HepG2 (cell line): Measurements from ENCODE around the gene MADD. TPM values are rescaled to one million over a fixed set of nuclear protein-coding genes. Genes with fewer than 3 reads are reported as not detected.

Experiments used
- ASH2L ChIP-seq: fragments of 300-600, 200-600 bp; sonication (generic); IDR thresholded peaks from 2 replicates; pipeline ENCODE4 v1.7.0; 2017; ENCODE audit warnings: low read depth, mild to moderate bottlenecking, moderate library complexity, mixed read lengths, low read length; ENCODE audit not compliant: insufficient read length
- GTF2F1 ChIP-seq: fragments of 150-350 bp; IDR thresholded peaks from 2 replicates; pipeline ENCODE4 v1.6.1; 2014; ENCODE audit warnings: low read length
- MTF2 ChIP-seq: sonication (generic); formaldehyde crosslinking; IDR thresholded peaks from 2 replicates; pipeline ENCODE4 v1.5.0; 2020; ENCODE audit warnings: missing genetic modification reagents, borderline replicate concordance
- RAD21 ChIP-seq: fragments of 450-650 bp; formaldehyde crosslinking; IDR thresholded peaks from 2 replicates; pipeline ENCODE4 v1.5.0; 2020; ENCODE audit warnings: mild to moderate bottlenecking
- RORA ChIP-seq: sonication (generic); formaldehyde crosslinking; IDR thresholded peaks from 2 replicates; pipeline ENCODE4 v1.5.0; 2020; ENCODE audit warnings: mild to moderate bottlenecking, missing genetic modification reagents, moderate library complexity
- TBP ChIP-seq: sonication (generic); formaldehyde crosslinking; IDR thresholded peaks from 2 replicates; pipeline ENCODE4 v1.5.0; 2020; ENCODE audit warnings: missing genetic modification reagents
- UBTF ChIP-seq: sonication (generic); formaldehyde crosslinking; IDR thresholded peaks from 2 replicates; pipeline ENCODE4 v1.4.0; 2020; ENCODE audit warnings: mild to moderate bottlenecking, missing genetic modification reagents
- ZBTB7B ChIP-seq: sonication (generic); formaldehyde crosslinking; IDR thresholded peaks from 2 replicates; pipeline ENCODE4 v1.4.0; 2020; ENCODE audit warnings: missing genetic modification reagents
- ZNF281 ChIP-seq: sonication (generic); formaldehyde crosslinking; IDR thresholded peaks from 2 replicates; pipeline ENCODE4 v1.4.0; 2020; ENCODE audit warnings: missing genetic modification reagents, borderline replicate concordance
- ZNF501 ChIP-seq: sonication (generic); formaldehyde crosslinking; IDR thresholded peaks from 2 replicates; pipeline ENCODE4 v1.5.1; 2020; ENCODE audit warnings: mild to moderate bottlenecking, moderate library complexity, missing genetic modification reagents
- ZNF552 ChIP-seq: sonication (generic); formaldehyde crosslinking; IDR thresholded peaks from 2 replicates; pipeline ENCODE4 v1.9.0; 2022; ENCODE audit warnings: missing genetic modification reagents, mild to moderate bottlenecking, borderline replicate concordance
- ZNF607 ChIP-seq: sonication (generic); formaldehyde crosslinking; IDR thresholded peaks from 2 replicates; pipeline ENCODE4 v1.5.1; 2020; ENCODE audit warnings: missing genetic modification reagents, mild to moderate bottlenecking, borderline replicate concordance
- polyA plus RNA-seq, 8 experiments: library from polyadenylated mRNA; depleted of rRNA in 3 of 8; stranded (reverse) in 7 of 8; unstranded in 1 of 8; fragments of >200 nt; fragmentation: Illumina TruSeq in 4 of 8; extraction: Trizol in 4 of 8; gene quantifications; 2 replicates each; pipeline versions ENCODE4 v1.2.1 to v1.2.3, GENCODE V29; 2011 to 2016; ENCODE audit warnings: low read depth in 4 of 8, missing spikeins in 1 of 8, mixed read lengths in 1 of 8; ENCODE audit not compliant: insufficient read depth in 1 of 8
- total RNA-seq, 5 experiments: library from RNA; depleted of rRNA; stranded (reverse); fragments of >200 nt; fragmentation: Illumina TruSeq; extraction: Trizol; gene quantifications; 2 replicates each; pipeline ENCODE4 v1.2.3, GENCODE V29; 2016; ENCODE audit warnings: low read depth in 1 of 5
- TF ChIP-seq, protein P1 (sequence below): sonication (generic); formaldehyde crosslinking; IDR thresholded peaks from 2 replicates; pipeline ENCODE4 v1.8.0; 2022; ENCODE audit warnings: mild to moderate bottlenecking, missing genetic modification reagents, borderline replicate concordance

Gene MADD
- total and polyA plus RNA-seq, 2 of the 13 experiments (the other 11 are each of a cell fraction or from before 2014, with no cell fraction given) = 18.0 to 29.2 TPM

- TF ChIP-seq ZNF281 (no peak), ZNF552 (CRISPR knock-in tag) (no peak), ZBTB7B (CRISPR knock-in tag) (no peak), RORA (no peak), TBP (CRISPR knock-in tag) (no peak), RAD21 (no peak), MTF2 (CRISPR knock-in tag) (no peak), ZNF607 (CRISPR knock-in tag) (no peak), UBTF (CRISPR knock-in tag) (no peak), ZNF501 (CRISPR knock-in tag) (no peak), GTF2F1 (no peak), ASH2L (no peak)
- TF ChIP-seq, protein P1, sequence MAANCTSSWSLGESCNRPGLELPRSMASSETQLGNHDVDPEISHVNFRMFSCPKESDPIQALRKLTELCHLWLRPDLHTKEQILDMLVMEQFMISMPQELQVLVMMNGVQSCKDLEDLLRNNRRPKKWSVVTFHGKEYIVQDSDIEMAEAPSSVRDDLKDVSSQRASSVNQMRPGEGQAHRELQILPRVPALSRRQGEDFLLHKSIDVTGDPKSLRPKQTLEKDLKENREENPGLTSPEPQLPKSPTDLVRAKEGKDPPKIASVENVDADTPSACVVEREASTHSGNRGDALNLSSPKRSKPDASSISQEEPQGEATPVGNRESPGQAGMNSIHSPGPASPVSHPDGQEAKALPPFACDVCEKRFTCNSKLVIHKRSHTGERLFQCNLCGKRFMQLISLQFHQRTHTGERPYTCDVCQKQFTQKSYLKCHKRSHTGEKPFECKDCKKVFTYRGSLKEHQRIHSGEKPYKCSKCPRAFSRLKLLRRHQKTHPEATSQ (CRISPR knock-in tag) = no peak
These were observed 82.6 kb downstream of the MADD start, which contains the start of gene MYBPC3 (continued) for GRCh38 chr11:47352556-47352955.
